ENCODE measurements around the gene TMEM247. TPM values are rescaled to one million over a fixed set of nuclear protein-coding genes. Genes with fewer than 3 reads are reported as not detected.

TMEM247 gene
- total RNA-seq, 1 donor from 2014 or later: not detected

DNA sequence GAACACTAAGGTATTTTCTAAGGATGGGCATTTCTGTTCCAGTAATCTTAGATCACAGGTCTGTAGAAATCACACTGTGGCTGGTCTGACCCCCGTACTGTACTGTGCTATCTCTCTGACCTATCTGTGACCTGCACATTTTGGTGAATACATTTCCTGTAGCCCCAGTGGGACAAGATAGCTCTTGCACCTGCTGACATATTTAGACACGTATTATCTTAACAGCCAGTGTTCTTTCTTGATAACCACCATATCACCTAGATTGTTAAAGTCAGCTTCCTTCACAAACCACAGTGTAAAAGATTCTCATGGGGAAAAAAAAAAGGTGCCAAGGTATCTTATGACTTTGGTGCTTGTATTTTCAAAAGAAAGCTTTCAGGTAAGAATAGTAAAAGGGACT lies 39.8 kb upstream of the TMEM247 start:
- H3K9me3 Mint-ChIP-seq (ENCODE audit: low read depth): no peaks in the 10 kb centered on the region
- peaks cover 4% of the 10 kb centered on the region for H3K4me1 Mint-ChIP-seq (ENCODE audit: low read depth)
- no peaks in the 10 kb centered on the region for H3K36me3 Mint-ChIP-seq (ENCODE audit: insufficient read depth)
- peaks cover 2% of the 10 kb centered on the region for H3K27me3 Mint-ChIP-seq
- no peak for TF ChIP-seq CTCF (IDR thresholded peaks at IDR 0.05; ENCODE audit: unreplicated experiment)
- no peak overlapping the region for H3K4me3 Mint-ChIP-seq (ENCODE audit: low read depth)
- H3K27ac Mint-ChIP-seq: no peak overlapping the region
- no peak for DNase-seq (ENCODE audit: low spot score, unreplicated experiment)

- H3K27ac Mint-ChIP-seq: no peak overlapping the region
These were observed 37.3 kb upstream of the TMEM247 start for GRCh38 chr2:46441838-46442712.

GRCh38 chr2:46444732-46445131 lies 34.6 kb upstream of the TMEM247 start:
- no peak for TF ChIP-seq CTCF (IDR thresholded peaks at IDR 0.05; ENCODE audit: unreplicated experiment)
- H3K4me1 Mint-ChIP-seq (ENCODE audit: low read depth): no peaks in the 10 kb centered on the region
- peaks cover 11% of the 10 kb centered on the region for H3K9me3 Mint-ChIP-seq (ENCODE audit: low read depth)
- H3K36me3 Mint-ChIP-seq (ENCODE audit: insufficient read depth): peaks cover 1% of the 10 kb centered on the region
- no peak for DNase-seq (ENCODE audit: low spot score, unreplicated experiment)
- H3K4me3 Mint-ChIP-seq (ENCODE audit: low read depth): no peak overlapping the region
- H3K27me3 Mint-ChIP-seq: no peaks in the 10 kb centered on the region
- H3K27ac Mint-ChIP-seq: no peak overlapping the region

More at GRCh38 chr2:46441838-46442712, 37.3 kb upstream of the TMEM247 start:
- no peak for TF ChIP-seq CTCF (IDR thresholded peaks at IDR 0.05; ENCODE audit: unreplicated experiment)
- Mint-ChIP-seq H3K9me3 (ENCODE audit: low read depth) (peaks cover 11% of the 10 kb centered on the region), H3K4me3 (ENCODE audit: low read depth) (no peak overlapping the region), H3K36me3 (ENCODE audit: insufficient read depth) (peaks cover 1% of the 10 kb centered on the region), H3K27me3 (peaks cover 2% of the 10 kb centered on the region), H3K4me1 (ENCODE audit: low read depth) (peaks cover 4% of the 10 kb centered on the region)
- DNase-seq (ENCODE audit: low spot score, unreplicated experiment): no peak

DNA sequence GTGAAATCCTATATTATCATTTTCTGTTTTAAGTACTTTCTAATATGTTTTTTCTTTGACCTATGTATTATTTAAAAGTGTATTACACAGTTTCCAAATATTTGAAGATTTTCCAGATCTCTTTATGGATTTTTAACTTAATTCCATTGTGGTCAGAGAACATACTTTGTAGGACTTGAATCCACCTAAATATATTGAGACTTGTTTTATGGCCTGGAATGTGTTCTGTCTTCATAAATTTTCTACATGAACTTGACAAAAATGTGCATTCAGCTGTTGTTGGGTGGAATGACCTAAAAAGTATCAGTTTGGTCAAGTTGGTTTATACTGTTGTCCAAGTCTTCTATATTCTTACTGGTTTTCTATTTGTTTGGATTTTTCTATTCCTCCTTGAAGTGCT lies 33.8 kb upstream of the TMEM247 start:
- DNase-seq (ENCODE audit: low spot score, unreplicated experiment): no peak
- Mint-ChIP-seq H3K36me3 (ENCODE audit: insufficient read depth) (peaks cover 1% of the 10 kb centered on the region), H3K27ac (no peak overlapping the region), H3K9me3 (ENCODE audit: low read depth) (peaks cover 11% of the 10 kb centered on the region), H3K4me3 (ENCODE audit: low read depth) (no peak overlapping the region), H3K27me3 (no peaks in the 10 kb centered on the region), H3K4me1 (ENCODE audit: low read depth) (no peaks in the 10 kb centered on the region)
- no peak for TF ChIP-seq CTCF (IDR thresholded peaks at IDR 0.05; ENCODE audit: unreplicated experiment)

DNA sequence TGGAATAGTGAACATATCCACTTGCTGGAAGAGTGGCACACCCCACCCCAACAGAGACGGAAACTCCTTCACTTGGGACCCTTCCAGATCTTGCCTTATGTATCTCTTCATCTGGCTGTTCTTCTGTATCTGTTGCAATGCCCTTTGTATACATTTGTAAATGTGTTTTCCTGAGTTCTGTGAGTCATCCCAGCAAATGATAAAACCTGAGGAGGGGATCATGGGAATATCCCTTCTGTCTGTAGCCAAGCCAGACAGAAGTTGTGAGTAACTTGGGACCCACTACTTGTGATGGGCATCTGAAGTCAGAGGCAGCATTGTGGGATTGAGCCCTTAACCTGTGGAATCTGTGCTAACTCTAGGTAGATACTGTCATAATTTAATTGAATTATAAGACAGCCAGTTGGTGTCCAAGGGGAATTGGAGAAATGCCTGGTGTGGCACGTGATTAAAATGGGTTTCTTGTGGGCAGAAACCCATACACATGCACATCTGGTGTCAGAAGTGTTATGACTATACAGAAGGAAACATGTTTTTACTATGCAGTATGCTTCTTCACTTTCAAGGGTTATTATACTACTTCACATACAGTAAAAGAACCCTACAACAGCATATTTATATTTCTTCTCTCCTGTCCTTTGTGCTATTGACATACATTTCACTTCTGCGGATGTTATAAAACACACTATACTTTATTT lies 32.3 kb upstream of the TMEM247 start:
- peaks cover 11% of the 10 kb centered on the region for H3K9me3 Mint-ChIP-seq (ENCODE audit: low read depth)
- DNase-seq (ENCODE audit: low spot score, unreplicated experiment): no peak
- no peak for TF ChIP-seq CTCF (IDR thresholded peaks at IDR 0.05; ENCODE audit: unreplicated experiment)
- H3K27me3 Mint-ChIP-seq: no peaks in the 10 kb centered on the region
- H3K4me1 Mint-ChIP-seq (ENCODE audit: low read depth): no peaks in the 10 kb centered on the region
- peaks cover 1% of the 10 kb centered on the region for H3K36me3 Mint-ChIP-seq (ENCODE audit: insufficient read depth)
- H3K27ac Mint-ChIP-seq: no peak overlapping the region
- H3K4me3 Mint-ChIP-seq (ENCODE audit: low read depth): no peak overlapping the region
